A673 (cell line): ENCODE measurements around the gene PEX5L. TPM values are rescaled to one million over a fixed set of nuclear protein-coding genes. Genes with fewer than 3 reads are reported as not detected.

ENCODE experiments used
- BruUV-seq: library from RNA; stranded (reverse); fragments of 400-500 nt; replicated peaks from 2 replicates; lab custom pipeline; 2021; lab: Mats Ljungman, UMichigan
- CTCF ChIA-PET: fragments of 300-600 bp; sonication (Branson Sonifier 250); formaldehyde crosslinking; loops from one replicate; lab custom pipeline; 2022; ENCODE audit warnings: antibody characterized with exemption; lab: Charles Lee
- POLR2A ChIA-PET: fragments of 300-600 bp; sonication (Branson Sonifier 250); formaldehyde crosslinking; loops from one replicate; lab custom pipeline; 2022; ENCODE audit warnings: antibody characterized with exemption; ENCODE audit not compliant: low non-redundant PET; lab: Charles Lee
- DNase-seq: peaks from one replicate; pipeline ENCODE4 v3.0.0-alpha.2; 2015; ENCODE audit warnings: low spot score
- H3K27ac ChIP-seq: fragments of 200-600 bp; sonication (generic); 2 replicates; pipeline ENCODE4 v1.5.1; 2016; ENCODE audit warnings: mixed run types, low read depth, mild to moderate bottlenecking, mixed read lengths, antibody characterized with exemption, low read length; ENCODE audit not compliant: poor library complexity, severe bottlenecking
- H3K27me3 ChIP-seq: fragments of 200-600 bp; sonication (generic); replicated peaks from 2 replicates; pipeline ENCODE4 v1.6.1; 2017; ENCODE audit warnings: mixed run types, low read depth, mild to moderate bottlenecking, mixed read lengths, antibody characterized with exemption, low read length; ENCODE audit not compliant: insufficient read depth, poor library complexity
- H3K36me3 ChIP-seq: fragments of 200-600 bp; sonication (generic); 2 replicates; pipeline ENCODE4 v1.6.1; 2016; ENCODE audit warnings: mixed run types, mild to moderate bottlenecking, mixed read lengths, antibody characterized with exemption, low read length; ENCODE audit not compliant: insufficient read depth, poor library complexity, severe bottlenecking
- H3K4me1 ChIP-seq: fragments of 200-600 bp; sonication (generic); 2 replicates; pipeline ENCODE4 v1.6.1; 2017; ENCODE audit warnings: mixed run types, mild to moderate bottlenecking, mixed read lengths, antibody characterized with exemption, low read length; ENCODE audit not compliant: insufficient read depth, poor library complexity, severe bottlenecking
- H3K4me3 ChIP-seq: fragments of 200-600 bp; sonication (generic); 2 replicates; pipeline ENCODE4 v1.5.1; 2016; ENCODE audit warnings: low read depth, mixed run types, mild to moderate bottlenecking, mixed read lengths, low read length; ENCODE audit not compliant: poor library complexity, severe bottlenecking
- H3K9me3 ChIP-seq: fragments of 200-600 bp; sonication (generic); 2 replicates; pipeline ENCODE4 v1.6.1; 2016; ENCODE audit warnings: mixed run types, low read depth, mild to moderate bottlenecking, mixed read lengths, antibody characterized with exemption, low read length; ENCODE audit not compliant: poor library complexity, severe bottlenecking
- CTCF ChIP-seq: fragments of 300-800, 200-600 bp; sonication (generic); conservative IDR thresholded peaks from 2 replicates; pipeline ENCODE4 v1.5.1; 2017; ENCODE audit warnings: low read depth, mild to moderate bottlenecking, antibody characterized with exemption, low read length, moderate library complexity, mixed read lengths
- EZH2 ChIP-seq: fragments of 200-600 bp; sonication (generic); IDR thresholded peaks from 2 replicates; pipeline ENCODE4 v1.6.1; 2017; ENCODE audit warnings: borderline replicate concordance, low read depth, mild to moderate bottlenecking, mixed read lengths, antibody characterized with exemption, low read length; ENCODE audit not compliant: poor library complexity, severe bottlenecking
- intact Hi-C: fragments of 100-400 bp; cut with micrococcal nuclease; formaldehyde crosslinking; loops from one replicate; pipeline ENCODE4 v1.10.0; 2022; ENCODE audit not compliant: unreplicated experiment
- total RNA-seq: library from RNA; stranded (reverse); gene quantifications from 2 replicates; pipeline ENCODE4 v1.2.3, GENCODE V29; 2021

The PEX5L gene
- total RNA-seq, 1 experiment from 2014 or later: not detected

GRCh38 chr3:179826247-179826637, 210.5 kb downstream of the PEX5L start:
- H3K27ac ChIP-seq: no peak overlapping the region
- no TSS peak for BruUV-seq
- H3K27me3 ChIP-seq: peaks cover 18% of the 10 kb centered on the region
- H3K4me1 ChIP-seq: no peaks in the 10 kb centered on the region
- CTCF ChIA-PET: no interaction called here
- no peak for DNase-seq
- H3K36me3 ChIP-seq: no peaks in the 10 kb centered on the region
- H3K9me3 ChIP-seq: no peaks in the 10 kb centered on the region
- no peak overlapping the region for H3K4me3 ChIP-seq
- intact Hi-C loops: no loop called here
- POLR2A ChIA-PET: no interaction called here
- TF ChIP-seq EZH2 (no peak), CTCF (no peak)

DNA sequence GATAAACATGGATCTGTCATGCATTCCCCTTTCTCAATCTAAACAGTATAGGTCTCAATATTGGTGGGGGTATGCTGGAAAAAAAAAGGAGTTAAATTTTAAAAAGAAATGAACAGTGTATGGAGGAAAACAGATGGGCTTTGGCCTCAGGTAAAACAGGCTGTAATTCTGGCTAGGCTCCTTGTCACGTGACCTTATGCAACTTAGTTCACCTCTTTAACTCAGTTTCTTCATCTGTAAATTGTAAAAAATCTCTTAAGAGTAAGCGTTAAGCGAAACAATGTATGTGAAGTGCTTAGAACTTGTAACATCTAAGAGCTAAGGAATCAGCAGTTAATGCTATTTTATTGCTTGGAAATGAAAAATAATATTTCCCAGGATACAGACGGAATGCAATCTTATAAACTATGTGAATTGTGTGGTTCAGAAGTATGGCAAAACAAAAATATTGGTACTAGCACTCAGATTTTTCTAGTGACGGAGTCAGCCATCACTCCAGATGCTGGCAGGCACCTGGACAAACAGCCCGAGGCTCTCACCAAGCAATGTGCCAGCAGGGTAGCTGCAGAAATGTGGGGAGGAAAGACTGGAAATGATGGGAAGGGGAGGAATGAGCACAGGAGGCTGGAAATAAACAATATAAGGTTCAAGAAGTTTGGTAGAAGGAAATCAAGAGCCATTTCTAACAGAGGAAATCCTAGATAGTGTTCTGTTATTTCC, 211.1 kb downstream of the PEX5L start:
- CTCF ChIA-PET: no interaction called here
- intact Hi-C loops: no loop called here
- no peaks in the 10 kb centered on the region for H3K4me1 ChIP-seq
- TF ChIP-seq EZH2 (no peak), CTCF (no peak)
- peaks cover 24% of the 10 kb centered on the region for H3K27me3 ChIP-seq
- BruUV-seq: no TSS peak
- H3K4me3 ChIP-seq: no peak overlapping the region
- POLR2A ChIA-PET: no interaction called here
- no peak overlapping the region for H3K27ac ChIP-seq
- no peaks in the 10 kb centered on the region for H3K9me3 ChIP-seq
- no peaks in the 10 kb centered on the region for H3K36me3 ChIP-seq
- no peak for DNase-seq

GRCh38 chr3:179822296-179822695, 214.4 kb downstream of the PEX5L start:
- no TSS peak for BruUV-seq
- POLR2A ChIA-PET: no interaction called here
- DNase-seq: no peak
- H3K36me3 ChIP-seq: no peaks in the 10 kb centered on the region
- intact Hi-C loops: no loop called here
- CTCF ChIA-PET: no interaction called here
- H3K4me3 ChIP-seq: no peak overlapping the region
- TF ChIP-seq CTCF (no peak), EZH2 (no peak)
- H3K27me3 ChIP-seq: peaks cover 28% of the 10 kb centered on the region
- no peaks in the 10 kb centered on the region for H3K9me3 ChIP-seq
- H3K27ac ChIP-seq: no peak overlapping the region
- no peaks in the 10 kb centered on the region for H3K4me1 ChIP-seq
